ENCODE measurements around the gene TMEM184B. TPM values are rescaled to one million over a fixed set of nuclear protein-coding genes. Genes with fewer than 3 reads are reported as not detected.

The TMEM184B gene
- total and polyA plus RNA-seq, 9 donors = 19.9 to 78.6 (median 65.8) TPM

GRCh38 chr22:38199826-38200559 lies 72.8 kb downstream of the TMEM184B start:
- no peak overlapping the region for H3K27ac ChIP-seq (ENCODE audit: low read length)
- no peak for DNase-seq
- no peak overlapping the region for H3K4me3 ChIP-seq (ENCODE audit: low read length)
- H3K9me3 ChIP-seq (replicated peaks; ENCODE audit: control insufficient read depth, low read depth, low read length) = no peaks in the 10 kb centered on the region
- WGBS (ENCODE audit: insufficient coverage) = 80% methylated on average over 10 of the region's 10 CpGs
- no peaks in the 10 kb centered on the region for H3K36me3 ChIP-seq (ENCODE audit: control insufficient read depth, insufficient read depth, low read length)
- H3K27me3 ChIP-seq (ENCODE audit: control insufficient read depth, insufficient read depth, low read length) = peaks cover 6% of the 10 kb centered on the region
- H3K4me1 ChIP-seq (ENCODE audit: control insufficient read depth, insufficient read depth, low read length) = peaks cover 32% of the 10 kb centered on the region

- H3K4me1 ChIP-seq (ENCODE audit: control insufficient read depth, insufficient read depth, low read length) = peaks cover 25% of the 10 kb centered on the region
- 47% methylated on average over 6 of the region's 19 CpGs for whole genome bisulfite sequencing (ENCODE audit: insufficient coverage)
- no peaks in the 10 kb centered on the region for H3K36me3 ChIP-seq (ENCODE audit: control insufficient read depth, insufficient read depth, low read length)
- DNase-seq = no peak
- no peaks in the 10 kb centered on the region for H3K27me3 ChIP-seq (ENCODE audit: control insufficient read depth, insufficient read depth, low read length)
- no peaks in the 10 kb centered on the region for H3K9me3 ChIP-seq (replicated peaks; ENCODE audit: control insufficient read depth, low read depth, low read length)
- H3K4me3 ChIP-seq (ENCODE audit: low read length) = no peak overlapping the region
- no peak overlapping the region for H3K27ac ChIP-seq (ENCODE audit: low read length)
Observed at GRCh38 chr22:38196791-38197419, 75.9 kb downstream of the TMEM184B start.

- H3K36me3 ChIP-seq (ENCODE audit: control insufficient read depth, insufficient read depth, low read length) = no peaks in the 10 kb centered on the region
- H3K4me3 ChIP-seq (ENCODE audit: low read length) = no peak overlapping the region
- peaks cover 20% of the 10 kb centered on the region for H3K4me1 ChIP-seq (ENCODE audit: control insufficient read depth, insufficient read depth, low read length)
- no peak overlapping the region for H3K27ac ChIP-seq (ENCODE audit: low read length)
- no peaks in the 10 kb centered on the region for H3K27me3 ChIP-seq (ENCODE audit: control insufficient read depth, insufficient read depth, low read length)
- WGBS (ENCODE audit: insufficient coverage) = 68% methylated on average over 6 of the region's 6 CpGs
- H3K9me3 ChIP-seq (replicated peaks; ENCODE audit: control insufficient read depth, low read depth, low read length) = no peaks in the 10 kb centered on the region
- DNase-seq = no peak
Observed at GRCh38 chr22:38193580-38193979, 79.2 kb downstream of the TMEM184B start.

- no peaks in the 10 kb centered on the region for H3K27me3 ChIP-seq (ENCODE audit: control insufficient read depth, insufficient read depth, low read length)
- WGBS (ENCODE audit: insufficient coverage) = 83% methylated on average over 3 of the region's 3 CpGs
- no peak overlapping the region for H3K27ac ChIP-seq (ENCODE audit: low read length)
- no peaks in the 10 kb centered on the region for H3K9me3 ChIP-seq (replicated peaks; ENCODE audit: control insufficient read depth, low read depth, low read length)
- no peak for DNase-seq
- H3K4me1 ChIP-seq (ENCODE audit: control insufficient read depth, insufficient read depth, low read length) = peaks cover 25% of the 10 kb centered on the region
- no peak overlapping the region for H3K4me3 ChIP-seq (ENCODE audit: low read length)
- H3K36me3 ChIP-seq (ENCODE audit: control insufficient read depth, insufficient read depth, low read length) = no peaks in the 10 kb centered on the region
Observed at GRCh38 chr22:38192475-38192863, 80.3 kb downstream of the TMEM184B start.

GRCh38 chr22:38191731-38192474 lies 80.9 kb downstream of the TMEM184B start:
- Histone ChIP-seq H3K9me3 (replicated peaks; ENCODE audit: control insufficient read depth, low read depth, low read length) (no peaks in the 10 kb centered on the region), H3K36me3 (ENCODE audit: control insufficient read depth, insufficient read depth, low read length) (no peaks in the 10 kb centered on the region), H3K27me3 (ENCODE audit: control insufficient read depth, insufficient read depth, low read length) (no peaks in the 10 kb centered on the region), H3K4me3 (ENCODE audit: low read length) (no peak overlapping the region), H3K4me1 (ENCODE audit: control insufficient read depth, insufficient read depth, low read length) (peaks cover 25% of the 10 kb centered on the region), H3K27ac (ENCODE audit: low read length) (no peak overlapping the region)
- DNase-seq = no peak
- WGBS (ENCODE audit: insufficient coverage) = 73% methylated on average over 10 of the region's 10 CpGs

GRCh38 chr22:38191055-38191454 lies 81.8 kb downstream of the TMEM184B start:
- no peaks in the 10 kb centered on the region for H3K9me3 ChIP-seq (replicated peaks; ENCODE audit: control insufficient read depth, low read depth, low read length)
- 88% methylated on average over 14 of the region's 14 CpGs for WGBS (ENCODE audit: insufficient coverage)
- no peak overlapping the region for H3K27ac ChIP-seq (ENCODE audit: low read length)
- H3K4me1 ChIP-seq (ENCODE audit: control insufficient read depth, insufficient read depth, low read length) = peaks cover 25% of the 10 kb centered on the region
- H3K36me3 ChIP-seq (ENCODE audit: control insufficient read depth, insufficient read depth, low read length) = no peaks in the 10 kb centered on the region
- no peaks in the 10 kb centered on the region for H3K27me3 ChIP-seq (ENCODE audit: control insufficient read depth, insufficient read depth, low read length)
- DNase-seq = no peak
- H3K4me3 ChIP-seq (ENCODE audit: low read length) = no peak overlapping the region

GRCh38 chr22:38190581-38190980 lies 82.2 kb downstream of the TMEM184B start:
- DNase-seq = no peak
- Histone ChIP-seq H3K4me1 (ENCODE audit: control insufficient read depth, insufficient read depth, low read length) (peaks cover 25% of the 10 kb centered on the region), H3K9me3 (replicated peaks; ENCODE audit: control insufficient read depth, low read depth, low read length) (no peaks in the 10 kb centered on the region), H3K27ac (ENCODE audit: low read length) (no peak overlapping the region), H3K36me3 (ENCODE audit: control insufficient read depth, insufficient read depth, low read length) (no peaks in the 10 kb centered on the region), H3K27me3 (ENCODE audit: control insufficient read depth, insufficient read depth, low read length) (no peaks in the 10 kb centered on the region), H3K4me3 (ENCODE audit: low read length) (no peak overlapping the region)
- WGBS (ENCODE audit: insufficient coverage) = 59% methylated on average over 3 of the region's 6 CpGs

GRCh38 chr22:38189104-38189503 lies 83.7 kb downstream of the TMEM184B start:
- DNase-seq = no peak
- WGBS (ENCODE audit: insufficient coverage) = 87% methylated on average over 3 of the region's 3 CpGs
- peaks cover 19% of the 10 kb centered on the region for H3K4me1 ChIP-seq (ENCODE audit: control insufficient read depth, insufficient read depth, low read length)

GRCh38 chr22:38187413-38188212 lies 85.2 kb downstream of the TMEM184B start:
- Histone ChIP-seq H3K4me3 (ENCODE audit: low read length) (no peak overlapping the region), H3K27ac (ENCODE audit: low read length) (no peak overlapping the region), H3K9me3 (replicated peaks; ENCODE audit: control insufficient read depth, low read depth, low read length) (no peaks in the 10 kb centered on the region), H3K36me3 (ENCODE audit: control insufficient read depth, insufficient read depth, low read length) (no peaks in the 10 kb centered on the region), H3K27me3 (ENCODE audit: control insufficient read depth, insufficient read depth, low read length) (no peaks in the 10 kb centered on the region), H3K4me1 (ENCODE audit: control insufficient read depth, insufficient read depth, low read length) (peaks cover 14% of the 10 kb centered on the region)
- peak; percentile 60 for DNase-seq
- WGBS (ENCODE audit: insufficient coverage) = 74% methylated on average over 3 of the region's 10 CpGs

More at GRCh38 chr22:38189104-38189503, 83.7 kb downstream of the TMEM184B start:
- no peak overlapping the region for H3K27ac ChIP-seq (ENCODE audit: low read length)
- no peaks in the 10 kb centered on the region for H3K27me3 ChIP-seq (ENCODE audit: control insufficient read depth, insufficient read depth, low read length)
- no peak overlapping the region for H3K4me3 ChIP-seq (ENCODE audit: low read length)
- H3K9me3 ChIP-seq (replicated peaks; ENCODE audit: control insufficient read depth, low read depth, low read length) = no peaks in the 10 kb centered on the region
- no peaks in the 10 kb centered on the region for H3K36me3 ChIP-seq (ENCODE audit: control insufficient read depth, insufficient read depth, low read length)
